HepG2 (cell line): Measurements from ENCODE around the gene GPATCH8. TPM values are rescaled to one million over a fixed set of nuclear protein-coding genes. Genes with fewer than 3 reads are reported as not detected.

ENCODE experiments used
- ATF6 ChIP-seq: sonication (generic); formaldehyde crosslinking; conservative IDR thresholded peaks from 2 replicates; pipeline ENCODE4 v1.4.0; 2020; ENCODE audit warnings: missing genetic modification reagents
- GABPA ChIP-seq, 2 experiments: IDR thresholded peaks; 2 replicates each; pipeline ENCODE4 v1.6.1; 2011 to 2016; ENCODE audit warnings: low read depth in 2 of 2, low read length in 1 of 2, missing biosample characterization in 1 of 2, missing genetic modification characterization in 1 of 2
- HNF1A ChIP-seq, 2 experiments: sonication (generic) in 1 of 2; formaldehyde crosslinking in 1 of 2; IDR thresholded peaks; 2 replicates each; pipeline versions ENCODE4 v1.4.0 to v1.6.1; 2016 to 2020; ENCODE audit warnings: borderline replicate concordance in 1 of 2, low read depth in 1 of 2, mild to moderate bottlenecking in 1 of 2, missing genetic modification reagents in 1 of 2
- IRF2 ChIP-seq: IDR thresholded peaks from 2 replicates; pipeline ENCODE4 v1.6.1; 2018; ENCODE audit warnings: missing genetic modification reagents, missing compliant biosample characterization
- MIER3 ChIP-seq: IDR thresholded peaks from 2 replicates; pipeline ENCODE4 v1.6.1; 2016; ENCODE audit warnings: missing compliant biosample characterization, borderline replicate concordance
- MIXL1 ChIP-seq: IDR thresholded peaks from 2 replicates; pipeline ENCODE4 v1.6.1; 2016
- MYC ChIP-seq: sonication (generic); formaldehyde crosslinking; IDR thresholded peaks from 2 replicates; pipeline ENCODE4 v1.9.0; 2021; ENCODE audit warnings: missing genetic modification reagents, borderline replicate concordance
- SMAD9 ChIP-seq: sonication (generic); formaldehyde crosslinking; IDR thresholded peaks from 2 replicates; pipeline ENCODE4 v1.5.1; 2020; ENCODE audit warnings: mild to moderate bottlenecking, missing genetic modification reagents
- SOX13 ChIP-seq, 3 experiments: fragments of 450-650 bp in 1 of 3; sonication (generic) in 1 of 3; formaldehyde crosslinking in 1 of 3; IDR thresholded peaks in 2 of 3; conservative IDR thresholded peaks in 1 of 3; 2 replicates each; pipeline versions ENCODE4 v1.5.0 to v1.6.1; 2016 to 2020; ENCODE audit warnings: antibody characterized with exemption in 1 of 3, mild to moderate bottlenecking in 1 of 3, missing compliant biosample characterization in 1 of 3, missing genetic modification reagents in 1 of 3, moderate library complexity in 1 of 3
- THRA ChIP-seq: sonication (generic); formaldehyde crosslinking; IDR thresholded peaks from 2 replicates; pipeline ENCODE4 v1.4.0; 2020; ENCODE audit warnings: missing genetic modification reagents, borderline replicate concordance
- ZBTB7B ChIP-seq: sonication (generic); formaldehyde crosslinking; IDR thresholded peaks from 2 replicates; pipeline ENCODE4 v1.4.0; 2020; ENCODE audit warnings: missing genetic modification reagents
- ZNF121 ChIP-seq: sonication (generic); formaldehyde crosslinking; IDR thresholded peaks from 2 replicates; pipeline ENCODE4 v1.5.0; 2020; ENCODE audit warnings: mild to moderate bottlenecking, missing genetic modification reagents
- ZNF235 ChIP-seq: sonication (generic); formaldehyde crosslinking; IDR thresholded peaks from 2 replicates; pipeline ENCODE4 v1.8.1; 2023; ENCODE audit warnings: mild to moderate bottlenecking, missing genetic modification reagents, borderline replicate concordance
- ZNF256 ChIP-seq: sonication (generic); formaldehyde crosslinking; conservative IDR thresholded peaks from 2 replicates; pipeline ENCODE4 v1.4.0; 2020; ENCODE audit warnings: missing genetic modification reagents
- ZNF83 ChIP-seq: sonication (generic); formaldehyde crosslinking; IDR thresholded peaks from 2 replicates; pipeline ENCODE4 v1.4.0; 2020; ENCODE audit warnings: missing genetic modification reagents, mild to moderate bottlenecking, borderline replicate concordance
- polyA plus RNA-seq, 8 experiments: library from polyadenylated mRNA; depleted of rRNA in 3 of 8; stranded (reverse) in 7 of 8; unstranded in 1 of 8; fragments of >200 nt; fragmentation: Illumina TruSeq in 4 of 8; extraction: Trizol in 4 of 8; gene quantifications; 2 replicates each; pipeline versions ENCODE4 v1.2.1 to v1.2.3, GENCODE V29; 2011 to 2016; ENCODE audit warnings: low read depth in 4 of 8, missing spikeins in 1 of 8, mixed read lengths in 1 of 8; ENCODE audit not compliant: insufficient read depth in 1 of 8
- total RNA-seq, 5 experiments: library from RNA; depleted of rRNA; stranded (reverse); fragments of >200 nt; fragmentation: Illumina TruSeq; extraction: Trizol; gene quantifications; 2 replicates each; pipeline ENCODE4 v1.2.3, GENCODE V29; 2016; ENCODE audit warnings: low read depth in 1 of 5
- TF ChIP-seq, protein P1 (sequence below): sonication (generic); formaldehyde crosslinking; IDR thresholded peaks from 2 replicates; pipeline ENCODE4 v1.4.0; 2020; ENCODE audit warnings: missing genetic modification reagents
- TF ChIP-seq, protein P2 (sequence below): sonication (generic); formaldehyde crosslinking; IDR thresholded peaks from 2 replicates; pipeline ENCODE4 v1.4.0; 2020; ENCODE audit warnings: missing genetic modification reagents, borderline replicate concordance

The GPATCH8 gene
- total and polyA plus RNA-seq, 2 of the 13 experiments (the other 11 are each of a cell fraction or from before 2014, with no cell fraction given), result 20.7 to 21.5 TPM

DNA sequence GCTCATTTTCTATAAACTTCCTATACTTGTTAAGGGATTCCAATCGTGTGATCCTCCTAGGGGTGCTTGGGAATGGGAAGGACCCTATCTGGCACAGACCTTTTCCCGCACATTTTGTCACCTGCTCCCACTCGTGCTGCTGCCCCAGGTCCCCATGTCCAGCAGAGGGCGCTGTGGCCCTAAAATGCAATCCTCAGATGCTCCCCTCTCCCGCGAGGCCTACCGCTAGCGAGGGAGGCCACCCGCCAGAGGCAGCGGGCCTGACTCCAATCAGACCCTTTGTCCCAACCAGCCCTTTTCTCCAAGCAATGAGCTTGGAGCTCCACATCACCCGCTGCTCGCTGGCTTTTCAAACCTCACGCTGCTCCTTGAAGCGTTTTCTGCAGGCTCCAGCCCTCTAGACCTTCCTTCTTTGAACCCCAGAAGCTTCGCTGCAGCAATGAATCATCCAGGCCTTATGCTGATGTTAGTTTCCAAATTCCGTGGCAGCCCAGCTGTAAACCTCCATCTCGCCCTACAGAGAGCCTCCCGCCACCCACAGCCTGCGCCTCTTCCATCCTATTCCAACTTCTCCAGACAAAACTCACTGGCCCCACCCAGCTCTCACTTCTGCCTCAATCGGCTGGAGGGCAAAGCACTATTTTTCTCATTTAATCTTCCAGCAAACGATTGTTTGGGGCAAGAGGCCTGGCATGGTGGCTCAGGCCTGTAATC, 30.5 kb upstream of the GPATCH8 start (continued):
- TF ChIP-seq THRA, result peak; percentile 72
- TF ChIP-seq SOX13 (IDR thresholded peaks at IDR 0.05), result no peak
- TF ChIP-seq SOX13 (CRISPR knock-in tag; conservative IDR thresholded peaks at IDR 0.05 in 1 of 2, IDR thresholded peaks at IDR 0.05 in 1 of 2), result no peak; a peak in 1 of 4 replicates
- TF ChIP-seq ZNF235 (CRISPR knock-in tag), result no peak
- TF ChIP-seq HNF1A (IDR thresholded peaks at IDR 0.05; ENCODE audit: low read depth), result no peak
- TF ChIP-seq HNF1A (CRISPR knock-in tag; IDR thresholded peaks at IDR 0.05; ENCODE audit: borderline replicate concordance), result no peak
- TF ChIP-seq ATF6 (CRISPR knock-in tag), result no peak
- TF ChIP-seq MIER3 (CRISPR knock-in tag), result peak; percentile 36; the same call in 1 of the 2 replicates
- TF ChIP-seq MIXL1 (CRISPR knock-in tag), result peak; percentile 72
- TF ChIP-seq MYC (CRISPR knock-in tag), result peak; percentile 75; the same call in 1 of the 2 replicates
- TF ChIP-seq SMAD9, result no peak
- TF ChIP-seq, protein P1, sequence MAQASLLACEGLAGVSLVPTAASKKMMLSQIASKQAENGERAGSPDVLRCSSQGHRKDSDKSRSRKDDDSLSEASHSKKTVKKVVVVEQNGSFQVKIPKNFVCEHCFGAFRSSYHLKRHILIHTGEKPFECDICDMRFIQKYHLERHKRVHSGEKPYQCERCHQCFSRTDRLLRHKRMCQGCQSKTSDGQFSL (CRISPR knock-in tag), result no peak
- no peak for TF ChIP-seq GABPA (IDR thresholded peaks at IDR 0.05; ENCODE audit: low read depth, low read length)
- no peak for TF ChIP-seq GABPA (CRISPR knock-in tag; IDR thresholded peaks at IDR 0.05; ENCODE audit: low read depth)
- peak; percentile 71 for TF ChIP-seq IRF2 (CRISPR knock-in tag)
- TF ChIP-seq, protein P2, sequence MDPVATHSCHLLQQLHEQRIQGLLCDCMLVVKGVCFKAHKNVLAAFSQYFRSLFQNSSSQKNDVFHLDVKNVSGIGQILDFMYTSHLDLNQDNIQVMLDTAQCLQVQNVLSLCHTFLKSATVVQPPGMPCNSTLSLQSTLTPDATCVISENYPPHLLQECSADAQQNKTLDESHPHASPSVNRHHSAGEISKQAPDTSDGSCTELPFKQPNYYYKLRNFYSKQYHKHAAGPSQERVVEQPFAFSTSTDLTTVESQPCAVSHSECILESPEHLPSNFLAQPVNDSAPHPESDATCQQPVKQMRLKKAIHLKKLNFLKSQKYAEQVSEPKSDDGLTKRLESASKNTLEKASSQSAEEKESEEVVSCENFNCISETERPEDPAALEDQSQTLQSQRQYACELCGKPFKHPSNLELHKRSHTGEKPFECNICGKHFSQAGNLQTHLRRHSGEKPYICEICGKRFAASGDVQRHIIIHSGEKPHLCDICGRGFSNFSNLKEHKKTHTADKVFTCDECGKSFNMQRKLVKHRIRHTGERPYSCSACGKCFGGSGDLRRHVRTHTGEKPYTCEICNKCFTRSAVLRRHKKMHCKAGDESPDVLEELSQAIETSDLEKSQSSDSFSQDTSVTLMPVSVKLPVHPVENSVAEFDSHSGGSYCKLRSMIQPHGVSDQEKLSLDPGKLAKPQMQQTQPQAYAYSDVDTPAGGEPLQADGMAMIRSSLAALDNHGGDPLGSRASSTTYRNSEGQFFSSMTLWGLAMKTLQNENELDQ (CRISPR knock-in tag), result no peak
- no peak; the same call in 1 of the 2 replicates for TF ChIP-seq ZNF83 (CRISPR knock-in tag)
- TF ChIP-seq ZNF121 (CRISPR knock-in tag), result no peak
- TF ChIP-seq ZBTB7B, result no peak
- no peak for TF ChIP-seq ZNF256 (CRISPR knock-in tag)
